C4-2B (cell line): ENCODE data around the gene POGZ.

Experiments
- ZFX ChIP-seq: fragments of 450-650 bp; IDR thresholded peaks from 2 replicates; pipeline ENCODE4 v1.6.1; 2017
- TF ChIP-seq, protein P1 (sequence below): fragments of 450-650 bp; conservative IDR thresholded peaks from 2 replicates; pipeline ENCODE4 v1.5.1; 2017; ENCODE audit warnings: mild to moderate bottlenecking

DNA sequence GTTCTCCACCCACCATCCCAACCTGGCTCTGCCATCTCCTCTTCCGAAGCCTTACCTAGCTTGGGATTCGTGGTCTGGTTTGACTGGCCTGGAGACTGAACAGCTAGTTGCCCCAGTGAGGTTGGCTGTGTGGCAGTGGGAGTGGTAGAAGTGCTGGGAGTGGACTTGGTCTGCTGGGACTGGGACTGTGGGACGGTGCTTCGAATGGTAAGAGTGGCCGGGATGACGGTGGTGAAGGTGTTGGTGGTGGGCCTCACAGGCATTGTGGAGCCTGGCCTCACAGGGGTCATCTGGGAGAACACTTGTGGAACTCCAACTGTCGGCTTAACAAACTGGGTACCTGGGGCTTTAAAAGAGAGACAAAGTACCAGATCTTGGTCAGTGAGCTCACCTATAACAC, 31.2 kb downstream of the POGZ start:
- TF ChIP-seq, protein P1, sequence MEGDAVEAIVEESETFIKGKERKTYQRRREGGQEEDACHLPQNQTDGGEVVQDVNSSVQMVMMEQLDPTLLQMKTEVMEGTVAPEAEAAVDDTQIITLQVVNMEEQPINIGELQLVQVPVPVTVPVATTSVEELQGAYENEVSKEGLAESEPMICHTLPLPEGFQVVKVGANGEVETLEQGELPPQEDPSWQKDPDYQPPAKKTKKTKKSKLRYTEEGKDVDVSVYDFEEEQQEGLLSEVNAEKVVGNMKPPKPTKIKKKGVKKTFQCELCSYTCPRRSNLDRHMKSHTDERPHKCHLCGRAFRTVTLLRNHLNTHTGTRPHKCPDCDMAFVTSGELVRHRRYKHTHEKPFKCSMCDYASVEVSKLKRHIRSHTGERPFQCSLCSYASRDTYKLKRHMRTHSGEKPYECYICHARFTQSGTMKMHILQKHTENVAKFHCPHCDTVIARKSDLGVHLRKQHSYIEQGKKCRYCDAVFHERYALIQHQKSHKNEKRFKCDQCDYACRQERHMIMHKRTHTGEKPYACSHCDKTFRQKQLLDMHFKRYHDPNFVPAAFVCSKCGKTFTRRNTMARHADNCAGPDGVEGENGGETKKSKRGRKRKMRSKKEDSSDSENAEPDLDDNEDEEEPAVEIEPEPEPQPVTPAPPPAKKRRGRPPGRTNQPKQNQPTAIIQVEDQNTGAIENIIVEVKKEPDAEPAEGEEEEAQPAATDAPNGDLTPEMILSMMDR: no peak
- no peak for TF ChIP-seq ZFX
